Activated CD4-positive, alpha-beta T cell treated with anti-CD3 and anti-CD28 coated beads for 1 hour (primary cell): ENCODE data around the gene CRTAC1.

Experiments
- DNase-seq: peaks from one replicate; pipeline ENCODE4 v3.0.0-alpha.2; 2020

CRTAC1 gene

GRCh38 chr10:97895084-97895483 lies 135.3 kb downstream of the CRTAC1 start:
- DNase-seq = no peak

- no peak for DNase-seq
Measured at GRCh38 chr10:97894092-97894491, 136.3 kb downstream of the CRTAC1 start.

GRCh38 chr10:97892939-97893338 lies 137.5 kb downstream of the CRTAC1 start:
- DNase-seq = no peak

GRCh38 chr10:97892506-97892905 lies 137.9 kb downstream of the CRTAC1 start:
- no peak for DNase-seq

- DNase-seq = no peak
Measured at GRCh38 chr10:97891497-97892167, 138.8 kb downstream of the CRTAC1 start.

- no peak for DNase-seq
Measured at GRCh38 chr10:97889461-97890265, 140.8 kb downstream of the CRTAC1 start.

- DNase-seq = no peak
Measured at GRCh38 chr10:97888641-97889262, 141.7 kb downstream of the CRTAC1 start.

- no peak for DNase-seq
Measured at GRCh38 chr10:97888134-97888533, 142.3 kb downstream of the CRTAC1 start.

GRCh38 chr10:97887399-97887798 lies 143.0 kb downstream of the CRTAC1 start:
- DNase-seq = no peak

- DNase-seq = no peak
Measured at GRCh38 chr10:97886286-97886685, 144.1 kb downstream of the CRTAC1 start.

- DNase-seq = no peak
Measured at GRCh38 chr10:97883092-97883485, 147.3 kb downstream of the CRTAC1 start.

GRCh38 chr10:97882142-97883091 lies 148.0 kb downstream of the CRTAC1 start:
- no peak for DNase-seq

GRCh38 chr10:97880109-97880508 lies 150.3 kb downstream of the CRTAC1 start:
- no peak for DNase-seq

- no peak for DNase-seq
Measured at GRCh38 chr10:97879241-97879640, 151.2 kb downstream of the CRTAC1 start.

- no peak for DNase-seq
Measured at GRCh38 chr10:97876402-97876801, 154.0 kb downstream of the CRTAC1 start.

GRCh38 chr10:97875391-97875790 lies 155.0 kb downstream of the CRTAC1 start:
- no peak for DNase-seq

- no peak for DNase-seq
Measured at GRCh38 chr10:97874332-97874731, 156.1 kb downstream of the CRTAC1 start.

- no peak for DNase-seq
Measured at GRCh38 chr10:97873569-97873968, 156.9 kb downstream of the CRTAC1 start.

GRCh38 chr10:97870990-97871389 lies 159.4 kb downstream of the CRTAC1 start:
- DNase-seq = no peak

- peak; percentile 70 for DNase-seq
Measured at GRCh38 chr10:97869091-97870042, 161.1 kb downstream of the CRTAC1 start.

GRCh38 chr10:97868134-97868685 lies 162.2 kb downstream of the CRTAC1 start:
- no peak for DNase-seq
